Neural cell (in vitro differentiated cells): ENCODE results near the gene PICALM.

ENCODE experiments used
- CTCF ChIP-seq: fragments of 450-650 bp; IDR thresholded peaks from 2 replicates; pipeline ENCODE4 v1.5.1; 2014; ENCODE audit warnings: antibody characterized with exemption, mild to moderate bottlenecking, moderate library complexity; ENCODE audit not compliant: poor library complexity, severe bottlenecking
- EZH2 ChIP-seq: fragments of 200-600, 300-800 bp; shearing (Covaris generic), sonication (generic); IDR thresholded peaks from 2 replicates; pipeline ENCODE4 v1.6.1; 2014; ENCODE audit warnings: antibody characterized with exemption, low read length, borderline replicate concordance, mild to moderate bottlenecking; ENCODE audit not compliant: insufficient read depth, poor library complexity, severe bottlenecking
- POLR2AphosphoS5 ChIP-seq: IDR thresholded peaks from 2 replicates; pipeline ENCODE4 v1.6.1; 2012
- RAD21 ChIP-seq: fragments of 450-650 bp; conservative IDR thresholded peaks from 2 replicates; pipeline ENCODE4 v1.6.1; 2014; ENCODE audit warnings: antibody characterized with exemption, mild to moderate bottlenecking, moderate library complexity
- TAF1 ChIP-seq: IDR thresholded peaks from 2 replicates; pipeline ENCODE4 v1.6.1; 2012; ENCODE audit warnings: low read depth
- TF ChIP-seq, protein P1 (sequence below): IDR thresholded peaks from 2 replicates; pipeline ENCODE4 v1.6.1; 2012; ENCODE audit warnings: borderline replicate concordance

GRCh38 chr11:86117001-86117711 is 48.3 kb upstream of the PICALM start:
- TF ChIP-seq CTCF (no peak), TAF1 (no peak), RAD21 (no peak), EZH2 (no peak), POLR2AphosphoS5 (no peak)
- TF ChIP-seq, protein P1, sequence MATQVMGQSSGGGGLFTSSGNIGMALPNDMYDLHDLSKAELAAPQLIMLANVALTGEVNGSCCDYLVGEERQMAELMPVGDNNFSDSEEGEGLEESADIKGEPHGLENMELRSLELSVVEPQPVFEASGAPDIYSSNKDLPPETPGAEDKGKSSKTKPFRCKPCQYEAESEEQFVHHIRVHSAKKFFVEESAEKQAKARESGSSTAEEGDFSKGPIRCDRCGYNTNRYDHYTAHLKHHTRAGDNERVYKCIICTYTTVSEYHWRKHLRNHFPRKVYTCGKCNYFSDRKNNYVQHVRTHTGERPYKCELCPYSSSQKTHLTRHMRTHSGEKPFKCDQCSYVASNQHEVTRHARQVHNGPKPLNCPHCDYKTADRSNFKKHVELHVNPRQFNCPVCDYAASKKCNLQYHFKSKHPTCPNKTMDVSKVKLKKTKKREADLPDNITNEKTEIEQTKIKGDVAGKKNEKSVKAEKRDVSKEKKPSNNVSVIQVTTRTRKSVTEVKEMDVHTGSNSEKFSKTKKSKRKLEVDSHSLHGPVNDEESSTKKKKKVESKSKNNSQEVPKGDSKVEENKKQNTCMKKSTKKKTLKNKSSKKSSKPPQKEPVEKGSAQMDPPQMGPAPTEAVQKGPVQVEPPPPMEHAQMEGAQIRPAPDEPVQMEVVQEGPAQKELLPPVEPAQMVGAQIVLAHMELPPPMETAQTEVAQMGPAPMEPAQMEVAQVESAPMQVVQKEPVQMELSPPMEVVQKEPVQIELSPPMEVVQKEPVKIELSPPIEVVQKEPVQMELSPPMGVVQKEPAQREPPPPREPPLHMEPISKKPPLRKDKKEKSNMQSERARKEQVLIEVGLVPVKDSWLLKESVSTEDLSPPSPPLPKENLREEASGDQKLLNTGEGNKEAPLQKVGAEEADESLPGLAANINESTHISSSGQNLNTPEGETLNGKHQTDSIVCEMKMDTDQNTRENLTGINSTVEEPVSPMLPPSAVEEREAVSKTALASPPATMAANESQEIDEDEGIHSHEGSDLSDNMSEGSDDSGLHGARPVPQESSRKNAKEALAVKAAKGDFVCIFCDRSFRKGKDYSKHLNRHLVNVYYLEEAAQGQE: no peak
